Measurements from ENCODE around the gene ZNF57. TPM values are rescaled to one million over a fixed set of nuclear protein-coding genes. Genes with fewer than 3 reads are reported as not detected.
"Not testable (repeated sequence)": the region's sequence is repeated elsewhere in the genome, so short reads cannot be mapped to it uniquely, and the experiment has no call there.

The ZNF57 gene
- total RNA-seq = 1 to 10 TPM; 4.5 to 4.6 TPM

DNA sequence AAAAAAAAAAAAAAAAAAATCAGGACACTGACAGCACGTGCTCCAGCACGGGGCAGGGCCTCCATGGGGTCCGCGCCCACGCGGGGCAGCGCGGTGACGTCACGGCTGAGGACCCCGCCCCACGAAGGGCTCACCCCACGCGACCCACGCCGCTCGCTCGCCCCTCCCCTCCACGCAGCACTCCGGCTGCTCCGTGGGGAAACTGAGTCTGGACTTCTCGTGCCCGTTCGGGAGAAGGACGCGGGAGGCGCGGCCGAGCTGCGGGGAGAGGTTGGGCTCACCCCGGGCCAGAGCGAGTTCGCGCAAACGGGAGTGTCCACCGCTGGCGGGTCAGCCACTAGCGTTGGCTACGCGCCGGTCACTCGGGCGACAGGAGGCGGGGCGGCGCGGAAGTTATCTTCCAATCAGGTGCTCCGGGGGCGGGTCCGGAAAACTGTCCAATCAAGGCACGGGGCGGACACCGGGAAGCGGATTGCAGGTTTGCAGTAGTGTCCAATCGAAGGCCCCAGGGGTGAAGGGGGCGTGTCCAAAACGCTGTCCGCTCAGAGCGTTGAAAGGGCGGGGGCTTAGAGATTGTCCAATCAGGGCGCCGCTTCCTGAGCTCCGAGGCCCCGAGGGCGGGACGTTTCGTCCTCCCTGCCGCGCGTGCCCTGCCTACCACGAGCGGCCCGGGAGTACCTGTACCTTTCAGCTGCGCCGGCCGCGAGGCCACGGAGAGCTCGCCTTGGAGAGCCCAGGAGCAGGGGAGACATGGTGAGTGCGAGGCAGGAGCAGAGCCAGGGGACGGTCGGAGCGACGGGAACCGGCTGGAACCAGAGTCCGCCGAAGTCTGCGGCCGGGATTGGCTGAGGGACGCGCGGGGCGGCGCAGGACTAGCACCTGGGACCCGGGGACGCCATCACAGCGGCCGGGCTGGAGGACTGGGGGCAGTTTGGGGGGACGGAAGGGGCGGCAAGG, at the start of gene ZNF57:
Gene ZNF57, plus strand, starts transcription at position 633 of the 957 bp plus-strand sequence. Its CDS starts 118 bp downstream, at position 751.
- H3K4me1 Mint-ChIP-seq = peaks cover 19% of the 10 kb centered on the region
- DNase-seq = peak; percentile 99
- peaks cover 11% of the 10 kb centered on the region for H3K9me3 Mint-ChIP-seq (ENCODE audit: low read depth)
- peak within 1 kb of the TSS; percentile 94 for H3K4me3 Mint-ChIP-seq
- CTCF ChIA-PET = interaction anchor here (0.7 to 1.9 kb wide), 7 partner anchors 13 to 253 kb away, joined by 3 to 11 read pairs (median 5); partner anchors contain the start of gene ZNF555
- H3K27me3 Mint-ChIP-seq = no peaks in the 10 kb centered on the region
- ATAC-seq = peak; percentile 99
- peak within 1 kb of the TSS; percentile 96 for H3K27ac Mint-ChIP-seq
- H3K36me3 Mint-ChIP-seq = peaks cover 7% of the 10 kb centered on the region

DNA sequence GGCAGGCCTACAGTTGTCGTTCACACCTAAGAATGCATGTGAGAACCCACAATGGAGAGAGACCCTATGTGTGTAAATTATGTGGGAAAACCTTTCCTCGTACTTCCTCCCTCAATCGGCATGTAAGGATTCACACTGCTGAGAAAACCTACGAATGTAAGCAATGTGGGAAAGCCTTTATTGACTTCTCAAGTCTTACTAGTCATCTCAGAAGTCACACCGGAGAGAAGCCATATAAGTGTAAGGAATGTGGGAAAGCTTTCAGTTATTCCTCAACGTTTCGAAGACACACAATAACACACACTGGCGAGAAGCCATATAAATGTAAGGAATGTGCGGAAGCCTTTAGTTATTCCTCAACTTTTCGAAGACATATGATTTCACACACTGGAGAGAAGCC, 48.1 kb upstream of the ZNF57 start:
- no peak for ATAC-seq
- Mint-ChIP-seq H3K9me3 (ENCODE audit: low read depth) (peaks cover 52% of the 10 kb centered on the region), H3K4me1 (peaks cover 5% of the 10 kb centered on the region), H3K36me3 (peaks cover 66% of the 10 kb centered on the region), H3K27ac (no peak overlapping the region), H3K27me3 (no peaks in the 10 kb centered on the region), H3K4me3 (no peak overlapping the region)
- CTCF ChIA-PET = no interaction called here
- no peak for DNase-seq

DNA sequence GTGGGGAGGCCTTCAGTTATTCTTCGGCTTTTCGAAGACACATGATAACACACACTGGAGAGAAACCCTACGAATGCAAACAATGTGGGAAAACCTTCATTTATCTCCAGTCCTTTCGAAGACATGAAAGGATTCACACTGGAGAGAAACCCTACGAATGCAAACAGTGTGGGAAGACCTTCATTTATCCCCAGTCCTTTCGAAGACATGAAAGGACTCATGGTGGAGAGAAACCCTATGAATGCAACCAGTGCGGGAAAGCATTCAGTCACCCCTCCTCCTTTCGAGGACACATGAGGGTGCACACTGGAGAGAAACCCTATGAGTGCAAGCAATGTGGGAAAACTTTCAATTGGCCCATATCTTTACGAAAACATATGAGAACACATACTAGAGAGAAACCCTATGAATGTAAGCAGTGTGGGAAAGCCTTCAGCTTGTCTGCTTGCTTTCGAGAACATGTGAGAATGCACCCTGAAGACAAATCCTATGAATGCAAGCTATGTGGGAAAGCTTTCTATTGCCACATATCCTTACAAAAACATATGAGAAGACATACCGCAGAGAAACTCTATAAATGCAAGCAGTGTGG, 47.6 kb upstream of the ZNF57 start:
- Mint-ChIP-seq H3K36me3 (peaks cover 65% of the 10 kb centered on the region), H3K27me3 (no peaks in the 10 kb centered on the region), H3K4me3 (no peak overlapping the region), H3K4me1 (peaks cover 5% of the 10 kb centered on the region), H3K27ac (no peak overlapping the region), H3K9me3 (ENCODE audit: low read depth) (peaks cover 52% of the 10 kb centered on the region)
- no peak for DNase-seq
- CTCF ChIA-PET = no interaction called here
- ATAC-seq = no peak

DNA sequence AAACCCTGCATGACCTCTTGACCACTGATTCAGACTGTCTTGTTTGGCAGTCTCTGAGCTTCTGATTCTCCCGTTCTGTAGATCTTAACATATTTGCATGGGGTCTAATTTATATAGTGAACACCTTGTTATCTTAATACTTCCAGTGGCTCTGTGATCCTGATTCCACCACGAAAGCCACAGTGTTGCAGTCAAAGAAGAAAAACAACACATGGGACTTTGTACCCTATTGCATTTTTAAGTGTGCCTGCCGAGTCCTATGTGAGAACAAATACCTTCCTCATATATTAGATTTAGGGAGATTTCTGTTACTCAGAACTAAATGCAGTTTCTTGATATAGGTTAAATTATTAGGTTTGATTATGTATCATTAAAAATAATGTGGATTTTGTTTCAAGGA, 45.9 kb upstream of the ZNF57 start:
- CTCF ChIA-PET = no interaction called here
- peaks cover 60% of the 10 kb centered on the region for H3K36me3 Mint-ChIP-seq

DNA sequence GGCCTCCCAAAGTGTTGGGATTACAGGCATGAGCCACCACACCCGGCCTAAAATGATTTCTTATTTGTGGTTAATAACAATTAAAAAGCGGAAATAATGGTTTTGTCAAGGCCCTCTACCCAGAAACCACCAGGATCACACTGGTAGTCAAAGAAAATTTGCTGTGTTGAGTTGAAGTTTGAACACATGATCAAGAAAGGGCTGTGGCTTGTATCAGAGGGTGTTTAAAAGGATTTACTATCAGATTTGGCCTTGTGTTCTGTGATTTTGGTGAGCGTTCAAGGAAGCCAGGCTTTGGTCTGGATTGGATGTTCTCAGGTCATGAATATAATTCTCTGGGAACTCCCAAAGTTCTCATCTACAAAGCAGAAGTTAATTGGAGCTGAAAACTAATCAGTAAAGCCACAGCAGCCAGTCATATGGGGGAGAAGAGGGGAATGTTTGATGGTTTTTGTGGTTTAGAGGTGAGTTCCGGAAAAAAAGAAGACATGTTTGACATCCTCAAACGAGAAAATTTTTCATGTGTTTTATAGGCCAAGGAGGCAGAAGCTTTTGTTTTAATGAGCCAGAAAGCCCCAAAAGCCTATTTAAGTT, 44.2 kb upstream of the ZNF57 start:
- H3K36me3 Mint-ChIP-seq = peaks cover 45% of the 10 kb centered on the region
- ATAC-seq (no peak), DNase-seq (no peak)
- H3K9me3 Mint-ChIP-seq (ENCODE audit: low read depth) = peaks cover 37% of the 10 kb centered on the region
- H3K27ac Mint-ChIP-seq = no peak overlapping the region
- H3K4me1 Mint-ChIP-seq = peaks cover 5% of the 10 kb centered on the region
- no peaks in the 10 kb centered on the region for H3K27me3 Mint-ChIP-seq
- no peak overlapping the region for H3K4me3 Mint-ChIP-seq
- CTCF ChIA-PET = no interaction called here

More for the DNA sequence above, 45.9 kb upstream of the ZNF57 start:
- no peak for ATAC-seq
- peaks cover 48% of the 10 kb centered on the region for H3K9me3 Mint-ChIP-seq (ENCODE audit: low read depth)
- H3K4me3 Mint-ChIP-seq = no peak overlapping the region
- H3K27ac Mint-ChIP-seq = no peak overlapping the region
- H3K27me3 Mint-ChIP-seq = no peaks in the 10 kb centered on the region
- no peak for DNase-seq
- peaks cover 5% of the 10 kb centered on the region for H3K4me1 Mint-ChIP-seq

DNA sequence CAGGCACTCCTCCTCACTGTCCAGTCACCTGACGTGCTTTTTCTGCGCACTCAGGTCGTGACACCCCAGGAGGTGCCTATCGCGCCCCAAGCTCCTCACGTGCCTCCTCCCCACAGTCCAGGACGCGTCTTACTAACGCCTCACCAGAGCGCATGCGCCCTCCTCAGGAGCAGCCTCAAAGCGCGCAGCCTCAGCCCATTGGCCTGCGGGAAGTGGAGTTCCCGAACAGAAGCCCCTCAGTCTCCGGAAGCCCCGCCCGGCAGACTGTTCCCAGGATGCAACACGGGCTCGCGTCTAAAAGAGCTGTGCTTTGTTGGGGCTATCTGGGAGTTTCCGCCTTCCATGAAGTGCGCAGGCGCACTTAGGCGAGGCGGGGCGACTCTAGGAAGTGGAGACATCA, 41.9 kb upstream of the ZNF57 start:
- CTCF ChIA-PET = no interaction called here

DNA sequence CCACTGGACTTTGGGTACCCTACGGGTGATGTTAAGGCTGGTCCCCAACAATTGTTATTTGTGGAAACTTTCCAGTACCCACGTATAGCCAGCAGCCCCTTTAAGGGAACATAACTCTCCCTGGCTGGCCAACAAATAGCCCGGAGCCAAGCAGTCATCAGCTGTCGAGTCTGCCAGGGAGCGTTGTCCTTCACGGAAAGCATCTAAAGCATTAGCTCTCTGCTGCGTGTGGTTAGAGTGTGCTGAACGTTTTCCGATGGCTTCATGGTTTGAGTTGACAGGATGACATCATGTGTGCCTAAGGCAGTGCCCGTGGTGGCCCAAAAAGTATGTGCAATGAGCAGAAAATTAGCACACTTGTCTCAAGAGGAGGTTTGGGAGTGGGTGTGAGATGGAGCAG, 36.9 kb upstream of the ZNF57 start:
- DNase-seq (no peak), ATAC-seq (no peak)
- H3K36me3 Mint-ChIP-seq = peaks cover 2% of the 10 kb centered on the region
- CTCF ChIA-PET = no interaction called here
- H3K9me3 Mint-ChIP-seq (ENCODE audit: low read depth) = peaks cover 16% of the 10 kb centered on the region
- H3K27me3 Mint-ChIP-seq = peaks cover 5% of the 10 kb centered on the region
- H3K27ac Mint-ChIP-seq = no peak overlapping the region
- H3K4me1 Mint-ChIP-seq = no peaks in the 10 kb centered on the region
- no peak overlapping the region for H3K4me3 Mint-ChIP-seq

More for the DNA sequence above, 41.9 kb upstream of the ZNF57 start:
- Mint-ChIP-seq H3K27ac (no peak overlapping the region), H3K27me3 (no peaks in the 10 kb centered on the region), H3K4me3 (no peak overlapping the region), H3K9me3 (ENCODE audit: low read depth) (peaks cover 26% of the 10 kb centered on the region), H3K36me3 (peaks cover 22% of the 10 kb centered on the region), H3K4me1 (peaks cover 5% of the 10 kb centered on the region)
- DNase-seq (no peak), ATAC-seq (no peak)

DNA sequence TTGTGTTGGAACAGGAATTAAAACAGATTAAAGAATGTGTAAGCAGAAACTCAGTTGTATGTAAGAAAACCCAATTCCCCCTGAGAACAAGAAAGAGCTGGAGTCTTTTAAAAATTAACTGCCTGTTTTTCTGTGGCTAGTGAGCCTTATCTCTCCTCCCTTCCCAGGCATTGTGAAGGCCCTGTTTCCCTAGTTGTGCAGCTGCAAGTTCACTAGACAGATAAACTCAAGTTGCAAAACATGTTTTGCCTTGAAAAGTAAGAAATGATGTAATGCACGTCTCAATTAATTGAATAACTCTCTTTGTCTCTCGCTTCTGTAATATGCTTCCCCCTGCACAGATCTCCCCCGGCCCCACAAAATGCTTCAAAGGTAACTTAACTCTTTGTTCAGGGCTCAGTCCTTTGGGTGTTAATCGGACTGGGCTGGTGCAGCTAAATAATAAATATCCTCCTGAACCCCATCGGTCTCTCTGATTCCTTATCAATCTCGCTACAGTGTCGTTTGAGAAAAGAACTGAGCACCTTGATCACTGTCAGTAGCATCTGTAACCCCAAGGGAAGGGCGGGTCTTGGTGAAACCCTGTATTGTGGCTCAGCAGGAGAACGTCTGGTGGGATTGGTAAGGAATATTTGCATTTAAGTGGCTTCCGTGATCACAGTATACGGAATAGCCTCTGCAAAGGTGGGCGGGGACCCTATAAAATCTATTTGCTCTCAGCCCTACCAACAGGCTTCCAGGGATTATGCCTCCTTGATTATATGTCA, 35.2 kb upstream of the ZNF57 start:
- H3K4me3 Mint-ChIP-seq = no peak overlapping the region
- peaks cover 2% of the 10 kb centered on the region for H3K36me3 Mint-ChIP-seq
- peaks cover 5% of the 10 kb centered on the region for H3K27me3 Mint-ChIP-seq
- H3K27ac Mint-ChIP-seq = no peak overlapping the region
- CTCF ChIA-PET = no interaction called here
- DNase-seq (no peak), ATAC-seq (no peak)
- H3K9me3 Mint-ChIP-seq (ENCODE audit: low read depth) = peaks cover 16% of the 10 kb centered on the region
- no peaks in the 10 kb centered on the region for H3K4me1 Mint-ChIP-seq

DNA sequence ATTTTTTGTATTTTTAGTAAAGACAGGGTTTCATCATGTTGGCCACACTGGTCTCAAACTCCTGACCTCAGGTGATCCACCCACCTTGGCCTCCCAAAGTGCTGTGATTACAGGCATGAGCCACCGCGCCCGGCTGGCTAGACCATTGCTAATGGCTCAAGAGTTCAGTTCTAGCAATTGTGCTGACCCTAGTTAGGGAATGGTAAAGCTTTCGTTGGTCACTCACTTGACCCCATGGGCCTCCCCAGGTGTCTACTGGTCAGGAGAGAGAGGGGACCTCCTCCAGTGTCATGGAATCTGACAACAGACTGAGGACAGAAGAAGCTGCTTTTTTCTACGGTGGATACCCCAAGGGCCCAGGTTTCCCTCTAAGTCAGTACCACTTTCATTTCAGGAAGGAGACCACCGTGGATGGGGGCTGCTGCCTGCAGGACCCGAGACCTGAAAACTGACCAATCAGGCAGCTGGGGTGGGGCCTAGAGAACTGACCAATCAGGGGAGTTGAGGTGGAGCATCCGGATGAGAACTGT, 34.2 kb upstream of the ZNF57 start:
- no peak for DNase-seq
- H3K4me3 Mint-ChIP-seq = no peak overlapping the region
- ATAC-seq = no peak
- H3K27me3 Mint-ChIP-seq = peaks cover 5% of the 10 kb centered on the region
- H3K36me3 Mint-ChIP-seq = peaks cover 2% of the 10 kb centered on the region
- peaks cover 13% of the 10 kb centered on the region for H3K9me3 Mint-ChIP-seq (ENCODE audit: low read depth)
- no peak overlapping the region for H3K27ac Mint-ChIP-seq
- CTCF ChIA-PET = interaction anchor here (0.5 kb wide), 1 partner anchor 40 kb away, joined by 4 read pairs; no protein-coding TSS in a partner anchor
- H3K4me1 Mint-ChIP-seq = no peaks in the 10 kb centered on the region

DNA sequence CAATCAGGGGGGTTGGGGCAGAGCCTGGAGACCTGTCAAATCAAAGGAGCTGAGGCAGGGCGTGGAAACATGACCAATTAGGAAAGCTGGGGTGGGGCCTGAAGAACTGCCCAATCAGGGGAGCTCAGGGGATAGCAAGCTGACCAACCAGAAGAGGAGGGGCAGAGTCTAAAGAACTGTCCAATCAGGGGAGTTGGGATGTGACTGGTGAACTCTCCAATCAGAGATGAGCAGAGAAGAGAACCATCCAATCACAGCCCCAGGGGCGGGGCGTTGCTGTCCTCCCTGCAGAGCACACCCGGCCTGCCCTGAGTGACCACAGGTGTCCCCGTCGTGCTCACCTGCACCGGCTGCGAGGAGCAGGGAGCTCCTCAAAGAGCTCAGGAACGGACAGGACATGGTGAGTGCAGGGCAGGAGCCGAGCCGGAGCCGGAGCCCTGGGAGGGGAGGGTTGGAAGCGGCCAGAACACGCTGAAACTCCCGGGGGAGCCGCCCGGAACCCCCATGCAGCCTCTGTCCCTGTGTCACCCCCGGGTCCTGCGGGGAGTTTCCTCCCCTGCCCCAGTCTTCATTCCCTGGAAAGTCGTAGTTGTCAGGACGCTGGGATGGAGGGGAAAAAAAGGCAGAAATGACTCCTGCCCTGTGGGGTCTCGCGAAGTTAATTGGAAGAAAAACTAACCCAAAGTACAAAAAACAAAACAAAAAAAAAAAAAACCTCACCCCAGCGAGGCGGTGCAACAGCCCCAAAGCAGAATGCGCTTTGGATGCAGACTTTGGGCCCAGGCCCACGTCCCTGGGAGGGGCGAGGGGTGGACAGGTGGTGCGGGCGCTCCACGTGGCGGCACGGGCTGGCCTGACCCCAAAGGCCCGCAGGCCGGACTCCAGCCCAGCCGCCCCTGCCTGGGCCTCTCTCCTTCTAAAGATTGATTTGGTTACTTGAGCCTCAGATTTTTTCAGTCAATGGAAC, 33.4 kb upstream of the ZNF57 start, which contains the start of gene ZNF556:
Gene ZNF556, plus strand, starts transcription at position 311 of the 967 bp plus-strand sequence. Its CDS starts 87 bp downstream, at position 398.
- DNase-seq = no peak
- ATAC-seq = no peak
- no peaks in the 10 kb centered on the region for H3K4me1 Mint-ChIP-seq

DNA sequence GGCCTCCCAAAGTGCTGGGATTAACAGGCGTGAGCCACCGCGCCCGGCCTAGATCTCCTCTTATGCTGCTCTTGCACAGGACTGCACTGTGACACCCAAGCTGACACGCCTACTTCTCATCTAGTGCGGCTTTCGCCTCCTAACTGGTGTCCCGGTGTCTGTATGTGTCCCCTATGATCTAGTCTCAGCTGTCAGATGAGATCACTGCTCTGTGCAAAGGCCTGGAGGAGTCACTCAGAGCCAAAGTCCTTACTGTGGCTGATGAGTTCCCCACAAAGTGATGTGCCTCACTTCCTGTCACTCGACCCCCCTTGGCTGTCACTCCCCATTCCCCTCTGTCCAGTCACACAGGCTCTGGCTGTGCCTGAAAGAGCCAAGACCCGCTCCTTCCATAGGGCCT, 31.1 kb upstream of the ZNF57 start:
- ATAC-seq (no peak), DNase-seq (no peak)
- Mint-ChIP-seq H3K36me3 (peaks cover 2% of the 10 kb centered on the region), H3K4me1 (no peaks in the 10 kb centered on the region), H3K27me3 (peaks cover 5% of the 10 kb centered on the region), H3K9me3 (ENCODE audit: low read depth) (peaks cover 6% of the 10 kb centered on the region), H3K4me3 (no peak overlapping the region), H3K27ac (no peak overlapping the region)
- CTCF ChIA-PET = no interaction called here

More for the DNA sequence above, 33.4 kb upstream of the ZNF57 start, which contains the start of gene ZNF556:
- CTCF ChIA-PET = interaction anchor here (0.5 kb wide), 1 partner anchor 41 kb away, joined by 4 read pairs; no protein-coding TSS in a partner anchor
- Mint-ChIP-seq H3K4me3 (no peak within 1 kb of the TSS), H3K27me3 (peaks cover 5% of the 10 kb centered on the region), H3K36me3 (peaks cover 2% of the 10 kb centered on the region), H3K27ac (no peak within 1 kb of the TSS), H3K9me3 (ENCODE audit: low read depth) (peaks cover 9% of the 10 kb centered on the region)

DNA sequence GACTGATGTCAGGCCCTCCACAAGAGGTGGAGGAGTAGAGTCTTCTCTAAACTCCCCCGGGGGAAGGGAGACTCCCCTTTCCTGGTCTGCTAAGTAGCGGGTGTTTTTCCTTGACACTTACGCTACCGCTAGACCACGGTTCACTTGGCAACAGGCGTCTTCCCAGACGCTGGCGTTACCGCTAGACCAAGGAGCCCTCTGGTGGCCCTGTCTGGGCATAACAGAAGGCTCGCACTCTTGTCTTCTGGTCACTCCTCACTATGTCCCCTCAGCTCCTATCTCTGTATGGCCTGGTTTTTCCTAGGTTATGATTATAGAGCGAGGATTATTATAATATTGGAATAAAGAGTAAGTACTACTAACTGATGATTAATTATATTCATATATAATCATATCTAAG, 28.6 kb upstream of the ZNF57 start:
- H3K4me1 Mint-ChIP-seq; H3K9me3 Mint-ChIP-seq (ENCODE audit: low read depth); ATAC-seq; H3K27me3 Mint-ChIP-seq; H3K4me3 Mint-ChIP-seq; DNase-seq; H3K36me3 Mint-ChIP-seq; H3K27ac Mint-ChIP-seq: not testable (repeated sequence)
- CTCF ChIA-PET = interaction anchor here (0.7 to 1.0 kb wide), 2 partner anchors 196 to 223 kb away, joined by 3 to 5 read pairs; no protein-coding TSS in a partner anchor
